H1 (cell line): ENCODE results near the gene VWA3B.

Source experiments
- ATF2 ChIP-seq: IDR thresholded peaks from 2 replicates; pipeline ENCODE4 v1.6.1; 2012; ENCODE audit warnings: low read length, inconsistent platforms
- CTCF ChIP-seq, 3 experiments: IDR thresholded peaks; 1 replicate in 2 of 3; 2 replicates in 1 of 3; pipeline versions ENCODE4 v1.5.1 to v1.6.1; 2011; ENCODE audit warnings: low read length in 3 of 3, mild to moderate bottlenecking in 3 of 3, inconsistent platforms in 2 of 3, low read depth in 1 of 3, moderate library complexity in 1 of 3; ENCODE audit not compliant: insufficient read depth in 1 of 3; ENCODE audit errors: control extremely low read depth in 1 of 3
- EZH2 ChIP-seq: fragments of 200-600 bp; sonication (generic); IDR thresholded peaks from 2 replicates; pipeline ENCODE4 v1.7.1; 2012; ENCODE audit warnings: low read depth, mild to moderate bottlenecking, moderate library complexity, low read length, inconsistent platforms; ENCODE audit not compliant: severe bottlenecking
- KDM5A ChIP-seq: fragments of 200-600 bp; IDR thresholded peaks from 2 replicates; pipeline ENCODE4 v1.7.1; 2012; ENCODE audit warnings: mild to moderate bottlenecking, low read length, inconsistent platforms, mixed read lengths
- MAFK ChIP-seq: IDR thresholded peaks from 2 replicates; pipeline ENCODE4 v1.6.1; 2012; ENCODE audit warnings: low read depth, mild to moderate bottlenecking, improper control_type of control experiment, low read length
- SRF ChIP-seq: IDR thresholded peaks from 2 replicates; pipeline ENCODE4 v1.6.1; 2011; ENCODE audit warnings: mild to moderate bottlenecking, low read depth, low read length, moderate library complexity

- TF ChIP-seq CTCF (IDR thresholded peaks at IDR 0.05; ENCODE audit: control extremely low read depth in 1 of 3, insufficient read depth in 1 of 3, low read depth in 1 of 3, low read length in 3 of 3) (peak in 1 of 3 experiments; percentile 5; a peak in 1 of 4 replicates), KDM5A (no peak), EZH2 (no peak), ATF2 (no peak), MAFK (no peak), SRF (no peak)
Measured at GRCh38 chr2:98084151-98084868, 2.7 kb upstream of the VWA3B start.
